GM19238 (cell line): Measurements from ENCODE around the gene OTOF.

Source experiments
- DNase-seq: peaks from one replicate; pipeline ENCODE4 v3.0.0; 2011; ENCODE audit warnings: low spot score; ENCODE audit not compliant: insufficient read length

The OTOF gene

GRCh38 chr2:26412091-26412673, 65.7 kb downstream of the OTOF start:
- DNase-seq = no peak

- DNase-seq = no peak
Measured at GRCh38 chr2:26411419-26411818, 66.5 kb downstream of the OTOF start.

GRCh38 chr2:26410764-26411243, 67.1 kb downstream of the OTOF start:
- no peak for DNase-seq

- no peak for DNase-seq
Measured at GRCh38 chr2:26409785-26410184, 68.1 kb downstream of the OTOF start.

- DNase-seq = no peak
Measured at GRCh38 chr2:26407526-26407925, 70.4 kb downstream of the OTOF start.
